ENCODE measurements around the gene TMEM176A.

Gene TMEM176A

DNA sequence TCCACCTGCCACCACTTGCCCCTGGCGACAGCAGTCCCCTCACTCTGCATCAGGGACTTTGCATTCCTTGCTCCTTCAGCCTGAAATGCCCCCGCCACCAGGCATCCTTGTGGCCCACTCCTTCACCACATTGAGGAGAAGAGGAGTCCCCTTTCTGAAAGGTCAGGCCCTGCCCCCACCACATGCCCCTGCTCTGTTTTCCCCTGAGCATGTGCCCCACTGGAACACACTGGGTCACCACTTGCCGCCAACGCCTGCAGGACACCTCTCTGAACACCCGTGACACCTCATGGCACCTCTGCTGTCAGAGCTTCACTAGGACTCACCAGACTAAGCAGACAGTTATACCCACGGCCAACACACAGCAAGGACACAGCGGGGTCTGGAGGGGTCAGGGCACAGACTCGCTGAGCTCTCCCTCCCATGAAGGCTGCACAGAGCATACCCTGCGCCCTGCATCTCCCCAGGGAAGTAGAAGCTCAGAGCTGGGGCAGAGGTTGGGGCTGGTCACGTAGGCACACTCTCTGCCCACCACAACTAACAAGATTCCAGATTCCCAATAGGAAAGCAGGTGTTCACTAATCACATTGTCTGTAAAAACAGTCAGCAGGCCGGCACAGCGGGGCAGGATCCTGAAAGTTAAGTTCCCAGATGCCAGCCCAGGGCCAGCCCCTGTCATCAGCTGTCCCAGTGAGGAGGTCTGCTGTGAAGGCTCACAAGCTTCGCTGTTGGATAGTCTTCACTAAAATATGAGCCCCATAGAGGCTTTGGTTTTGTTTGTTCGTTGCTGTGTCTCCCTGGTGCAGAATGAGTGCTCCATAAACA is 45.9 kb downstream of the TMEM176A start:
- TF ChIP-seq TAF1 (IDR thresholded peaks at IDR 0.05; ENCODE audit: borderline replicate concordance, low read depth, low read length): no peak
- no peak for TF ChIP-seq POLR2A (IDR thresholded peaks at IDR 0.05; ENCODE audit: low read depth, low read length)
- TF ChIP-seq POLR2AphosphoS5 (IDR thresholded peaks at IDR 0.05; ENCODE audit: low read depth, low read length): no peak
- FAIRE-seq (no peak), DNase-seq (ENCODE audit: insufficient read length) (no peak)

GRCh38 chr7:150847536-150847935 is 47.0 kb downstream of the TMEM176A start:
- DNase-seq (ENCODE audit: insufficient read length) (no peak), FAIRE-seq (no peak)
- TF ChIP-seq TAF1 (IDR thresholded peaks at IDR 0.05; ENCODE audit: borderline replicate concordance, low read depth, low read length) (no peak), POLR2AphosphoS5 (IDR thresholded peaks at IDR 0.05; ENCODE audit: low read depth, low read length) (no peak), POLR2A (IDR thresholded peaks at IDR 0.05; ENCODE audit: low read depth, low read length) (no peak)

GRCh38 chr7:150848111-150848510 is 47.5 kb downstream of the TMEM176A start:
- no peak for DNase-seq (ENCODE audit: insufficient read length)
- TF ChIP-seq TAF1 (IDR thresholded peaks at IDR 0.05; ENCODE audit: borderline replicate concordance, low read depth, low read length): no peak
- no peak for TF ChIP-seq POLR2AphosphoS5 (IDR thresholded peaks at IDR 0.05; ENCODE audit: low read depth, low read length)
- no peak for TF ChIP-seq POLR2A (IDR thresholded peaks at IDR 0.05; ENCODE audit: low read depth, low read length)
- FAIRE-seq: no peak

GRCh38 chr7:150848561-150849115 is 48.1 kb downstream of the TMEM176A start:
- DNase-seq (ENCODE audit: insufficient read length) (no peak), FAIRE-seq (no peak)
- TF ChIP-seq POLR2AphosphoS5 (IDR thresholded peaks at IDR 0.05; ENCODE audit: low read depth, low read length): no peak
- no peak for TF ChIP-seq POLR2A (IDR thresholded peaks at IDR 0.05; ENCODE audit: low read depth, low read length)
- no peak for TF ChIP-seq TAF1 (IDR thresholded peaks at IDR 0.05; ENCODE audit: borderline replicate concordance, low read depth, low read length)

DNA sequence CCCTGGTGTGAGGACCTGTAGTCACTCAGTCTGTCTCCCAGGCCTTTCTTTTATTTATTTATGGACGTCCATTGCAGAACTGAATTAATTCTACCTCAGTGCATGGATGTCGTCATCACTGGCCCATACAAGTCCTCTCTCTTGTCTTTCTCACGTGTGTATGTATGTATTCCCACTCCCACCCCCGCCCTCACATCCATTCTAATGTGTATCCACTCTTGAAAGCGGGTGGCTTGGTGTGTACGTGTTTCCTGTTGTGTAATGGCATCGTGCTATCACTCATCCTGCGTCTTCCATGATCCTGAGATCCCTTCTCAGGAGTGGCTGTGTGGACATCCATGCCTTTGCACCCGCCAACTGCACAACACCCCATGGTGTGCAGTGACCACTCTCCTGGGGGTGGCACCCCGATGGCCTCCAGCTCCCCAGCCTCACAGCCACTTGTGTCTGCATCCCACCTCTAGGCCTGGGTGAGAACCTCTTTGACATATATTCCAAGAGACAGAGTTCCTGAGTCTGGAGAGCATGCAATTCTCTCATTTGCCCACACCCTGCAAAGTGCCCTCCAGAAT is 48.7 kb downstream of the TMEM176A start:
- FAIRE-seq (no peak), DNase-seq (ENCODE audit: insufficient read length) (no peak)
- TF ChIP-seq TAF1 (IDR thresholded peaks at IDR 0.05; ENCODE audit: borderline replicate concordance, low read depth, low read length) (no peak), POLR2AphosphoS5 (IDR thresholded peaks at IDR 0.05; ENCODE audit: low read depth, low read length) (no peak), POLR2A (IDR thresholded peaks at IDR 0.05; ENCODE audit: low read depth, low read length) (no peak)

DNA sequence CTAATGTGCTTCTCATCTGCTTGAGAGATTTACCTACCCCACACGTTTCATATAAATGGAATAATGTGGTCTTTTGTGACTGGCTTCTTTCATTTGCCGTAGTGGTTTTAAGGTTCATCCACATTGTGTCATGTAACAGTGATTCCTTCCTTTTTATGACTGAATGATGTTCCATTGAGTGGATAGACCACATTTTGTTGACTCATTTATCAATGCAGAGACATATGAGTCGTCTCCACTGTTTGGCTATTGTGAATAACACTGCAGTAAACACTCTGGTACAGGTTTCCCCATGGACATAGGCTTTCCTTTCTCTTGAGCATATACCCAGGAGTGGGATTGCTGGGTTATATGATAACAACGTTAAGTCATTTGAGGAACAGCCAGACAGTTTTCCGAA is 49.7 kb downstream of the TMEM176A start:
- DNase-seq (ENCODE audit: insufficient read length) (no peak), FAIRE-seq (no peak)
- TF ChIP-seq POLR2AphosphoS5 (IDR thresholded peaks at IDR 0.05; ENCODE audit: low read depth, low read length): no peak
- no peak for TF ChIP-seq POLR2A (IDR thresholded peaks at IDR 0.05; ENCODE audit: low read depth, low read length)
- TF ChIP-seq TAF1 (IDR thresholded peaks at IDR 0.05; ENCODE audit: borderline replicate concordance, low read depth, low read length): no peak

DNA sequence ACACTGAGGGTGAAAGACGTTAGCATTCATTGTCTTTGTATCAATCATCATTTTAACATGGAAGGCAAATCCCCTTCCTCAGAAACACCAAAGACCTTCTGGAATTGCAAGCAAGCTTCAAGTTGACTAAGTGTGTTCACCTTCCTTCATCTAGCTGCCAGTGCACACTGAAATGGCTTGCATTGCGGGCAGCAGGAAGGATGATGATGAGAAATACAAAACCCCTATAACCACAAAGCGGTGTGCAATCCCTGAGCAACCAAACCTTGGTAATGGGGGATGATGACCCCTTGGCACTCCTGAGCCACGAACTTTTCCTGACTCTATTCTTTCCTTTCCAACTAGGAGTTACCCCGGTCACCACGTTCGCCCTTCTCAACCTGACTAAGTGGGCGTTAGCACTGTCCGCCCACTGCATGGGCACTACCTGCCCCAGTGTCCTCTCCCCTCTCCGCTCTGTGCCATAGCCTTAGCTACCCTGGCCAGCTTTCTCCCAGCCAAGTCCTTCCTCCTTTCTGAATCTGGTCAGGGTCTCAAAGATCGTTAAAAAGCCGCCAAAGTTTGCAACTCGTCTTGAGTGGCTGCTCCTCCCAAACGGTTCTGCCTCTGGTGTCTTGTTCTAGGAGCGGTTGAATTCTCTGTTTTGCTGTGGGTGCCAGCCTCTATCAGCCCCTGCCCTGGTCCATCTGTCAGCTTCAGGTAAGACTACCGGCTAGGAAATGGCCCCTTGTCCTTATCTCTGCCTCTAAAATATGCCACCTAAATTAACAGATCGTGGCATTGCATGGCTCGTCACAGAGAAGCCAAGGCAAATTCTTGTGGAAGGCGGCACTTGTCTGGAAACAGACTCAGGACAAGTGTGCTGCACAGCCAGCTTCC is 51.2 kb downstream of the TMEM176A start:
- no peak for FAIRE-seq
- no peak for DNase-seq (ENCODE audit: insufficient read length)
- TF ChIP-seq POLR2AphosphoS5 (IDR thresholded peaks at IDR 0.05; ENCODE audit: low read depth, low read length) (no peak), TAF1 (IDR thresholded peaks at IDR 0.05; ENCODE audit: borderline replicate concordance, low read depth, low read length) (no peak), POLR2A (IDR thresholded peaks at IDR 0.05; ENCODE audit: low read depth, low read length) (no peak)

DNA sequence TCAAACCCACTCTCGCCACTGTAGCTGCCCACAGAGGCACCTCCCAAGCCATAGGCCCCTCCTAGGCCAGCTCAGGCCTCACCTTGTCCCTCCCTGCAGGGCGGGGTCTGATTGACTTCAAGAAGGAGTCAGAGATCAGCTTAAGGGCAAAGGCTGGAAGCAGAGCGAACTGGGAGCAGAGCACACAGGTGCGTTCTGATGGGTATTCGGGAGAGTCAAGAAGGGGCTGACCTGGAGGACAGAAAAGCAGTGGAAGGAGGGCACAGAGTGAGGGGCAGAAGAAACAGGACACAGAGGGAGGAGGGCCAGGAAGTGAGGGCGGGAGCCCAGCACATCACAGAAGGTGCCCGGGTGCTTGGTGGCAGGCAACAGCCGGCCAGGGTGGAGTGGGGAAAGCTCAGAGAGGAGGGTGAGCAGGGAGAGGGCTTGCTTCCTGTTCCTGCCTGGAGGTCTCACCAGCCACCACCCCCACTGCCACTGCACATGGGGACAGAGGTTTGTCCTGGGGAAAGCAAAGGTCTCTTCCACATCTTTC is 51.9 kb downstream of the TMEM176A start, which contains the start of gene AOC1:
TSS of gene AOC1 (plus strand) at position 147 of the 535 bp plus-strand sequence. CDS start 3,954 bp downstream, outside the sequence.
- FAIRE-seq (no peak), DNase-seq (ENCODE audit: insufficient read length) (no peak)
- TF ChIP-seq POLR2A (IDR thresholded peaks at IDR 0.05; ENCODE audit: low read depth, low read length): no peak
- no peak for TF ChIP-seq TAF1 (IDR thresholded peaks at IDR 0.05; ENCODE audit: borderline replicate concordance, low read depth, low read length)

DNA sequence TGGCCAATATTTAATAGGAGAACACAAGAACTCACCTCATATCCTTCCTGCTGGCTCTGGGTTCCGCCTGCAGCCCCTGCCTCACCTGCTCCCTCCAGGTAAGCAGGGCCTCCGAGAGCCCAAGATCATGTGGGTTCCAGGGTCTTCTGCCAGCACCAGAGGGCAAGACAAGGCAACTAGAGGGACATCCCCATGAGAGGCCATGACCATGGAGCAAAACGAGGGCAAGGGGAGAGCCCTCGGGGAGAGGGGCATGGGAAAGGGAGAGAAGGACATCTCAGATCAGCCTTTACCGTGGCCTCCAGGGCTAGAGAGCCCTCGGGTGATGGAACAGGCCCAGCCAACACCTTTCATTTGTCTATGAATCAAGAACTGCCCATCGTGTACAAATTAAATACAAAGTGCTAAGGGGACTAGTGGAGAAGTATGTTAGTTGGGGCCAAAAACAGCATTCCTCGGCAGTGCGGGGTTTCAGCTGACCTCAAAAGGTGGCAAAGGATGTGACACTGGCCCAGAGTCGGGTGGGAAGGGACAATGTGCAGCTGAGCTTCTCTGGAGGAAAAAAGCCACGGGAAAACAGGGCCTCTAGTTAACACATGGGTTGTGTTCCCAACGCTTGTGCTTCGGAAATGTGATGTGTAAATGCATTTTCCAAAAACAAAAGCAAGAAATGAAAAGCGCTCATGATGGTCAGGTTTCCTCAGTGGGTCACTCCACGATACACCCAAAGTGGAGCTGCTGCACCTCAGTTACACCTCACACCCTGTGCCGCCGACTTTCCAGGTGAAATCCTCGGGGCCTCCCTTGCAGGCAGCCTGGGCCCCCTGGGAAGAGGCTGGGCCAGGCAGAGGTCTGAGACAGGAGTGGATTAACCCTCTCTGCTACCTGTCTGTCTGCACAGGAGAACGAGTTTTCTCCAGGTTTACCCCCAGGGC is 53.8 kb downstream of the TMEM176A start:
- FAIRE-seq: no peak
- DNase-seq (ENCODE audit: insufficient read length): no peak

More for the DNA sequence above, 53.8 kb downstream of the TMEM176A start:
- TF ChIP-seq POLR2AphosphoS5 (IDR thresholded peaks at IDR 0.05; ENCODE audit: low read depth, low read length): no peak
- no peak for TF ChIP-seq TAF1 (IDR thresholded peaks at IDR 0.05; ENCODE audit: borderline replicate concordance, low read depth, low read length)
- no peak for TF ChIP-seq POLR2A (IDR thresholded peaks at IDR 0.05; ENCODE audit: low read depth, low read length)

Data from GM12892 (cell line).